Skin of body (tissue), 2 donors: Measurements from ENCODE around the gene PRPF39. TPM values are rescaled to one million over a fixed set of nuclear protein-coding genes. Genes with fewer than 3 reads are reported as not detected.
"Not testable (repeated sequence)": the region's sequence is repeated elsewhere in the genome, so short reads cannot be mapped to it uniquely, and the experiment has no call there.

Experiments used
- DNase-seq: peaks from one replicate; lab custom pipeline; 2025; lab: John Stamatoyannopoulos, UW
- total RNA-seq: library from RNA; depleted of rRNA; stranded (reverse); fragments of >200 nt; gene quantifications from one replicate; pipeline ENCODE4 v1.2.3, GENCODE V29; 2014

Gene PRPF39
- total RNA-seq, 1 donor from 2014 or later = 67.8 TPM

- not testable (repeated sequence) for DNase-seq
Observed at GRCh38 chr14:45080416-45080968, 3.4 kb upstream of the PRPF39 start.

- DNase-seq = not testable (repeated sequence)
Observed at GRCh38 chr14:45081096-45081495, 2.8 kb upstream of the PRPF39 start.

GRCh38 chr14:45082420-45082819 lies 1.5 kb upstream of the PRPF39 start:
- no peak for DNase-seq

- no peak for DNase-seq
Observed at GRCh38 chr14:45083617-45083975, 320 bp upstream of the PRPF39 start.

GRCh38 chr14:45084946-45085346 lies 1.0 kb downstream of the PRPF39 start:
- DNase-seq = peak; percentile 46

GRCh38 chr14:45089813-45090212 lies 5.9 kb downstream of the PRPF39 start:
- DNase-seq = no peak

GRCh38 chr14:45091710-45092109 lies 7.8 kb downstream of the PRPF39 start:
- no peak for DNase-seq

GRCh38 chr14:45094275-45094674 lies 10.4 kb downstream of the PRPF39 start:
- DNase-seq = no peak

- no peak for DNase-seq
Observed at GRCh38 chr14:45095143-45095542, 11.2 kb downstream of the PRPF39 start.

- DNase-seq = no peak
Observed at GRCh38 chr14:45096218-45096617, 12.3 kb downstream of the PRPF39 start.

- no peak for DNase-seq
Observed at GRCh38 chr14:45103806-45104205, 19.9 kb downstream of the PRPF39 start.

GRCh38 chr14:45104561-45104960 lies 20.6 kb downstream of the PRPF39 start:
- DNase-seq = no peak

GRCh38 chr14:45112896-45113781 lies 29.2 kb downstream of the PRPF39 start:
- DNase-seq = no peak

GRCh38 chr14:45114327-45114726 lies 30.4 kb downstream of the PRPF39 start:
- no peak for DNase-seq

- no peak for DNase-seq
Observed at GRCh38 chr14:45118594-45118993, 34.7 kb downstream of the PRPF39 start.

GRCh38 chr14:45120096-45120495 lies 36.2 kb downstream of the PRPF39 start:
- DNase-seq = no peak

GRCh38 chr14:45123271-45123670 lies 39.4 kb downstream of the PRPF39 start:
- DNase-seq = no peak

- no peak for DNase-seq
Observed at GRCh38 chr14:45125754-45126153, 41.8 kb downstream of the PRPF39 start.

GRCh38 chr14:45128963-45129629 lies 45.2 kb downstream of the PRPF39 start:
- no peak for DNase-seq

GRCh38 chr14:45133683-45134050 lies 49.8 kb downstream of the PRPF39 start:
- no peak for DNase-seq

- DNase-seq = peak; percentile 99
Observed at GRCh38 chr14:45134051-45134958, 50.4 kb downstream of the PRPF39 start, which contains the start of gene FKBP3. FKBP3 (minus strand) TSS chr14:45134481; CDS start chr14:45134456, 25 bp downstream.
